Brain microvascular endothelial cell (primary cell): ENCODE measurements around the gene TFDP3.

Source experiments
- DNase-seq: peaks from one replicate; pipeline ENCODE4 v3.0.0-alpha.2; 2020
- H3K27ac ChIP-seq: fragments of 250-450 bp; sonication (Bioruptor Pico); 2 replicates; pipeline ENCODE4 v1.5.1; 2020; ENCODE audit warnings: mild to moderate bottlenecking, moderate library complexity
- H3K27me3 ChIP-seq: fragments of 250-450 bp; sonication (Bioruptor Pico); replicated peaks from 2 replicates; pipeline ENCODE4 v1.5.1; 2020; ENCODE audit warnings: mild to moderate bottlenecking
- H3K36me3 ChIP-seq: fragments of 250-450 bp; sonication (Bioruptor Pico); replicated peaks from 2 replicates; pipeline ENCODE4 v1.5.1; 2020; ENCODE audit warnings: mild to moderate bottlenecking
- H3K4me3 ChIP-seq: 2 replicates; pipeline ENCODE4 v1.5.1; 2011; ENCODE audit warnings: low read depth, mild to moderate bottlenecking, control low read depth, low read length, moderate library complexity
- in situ Hi-C: cut with HindIII; loops from 2 replicates; pipeline ENCODE4 v1.10.0; 2017; ENCODE audit warnings: low sequenced_read_pairs, low pct_ligation_motif_present
- TF ChIP-seq, protein P1 (sequence below): IDR thresholded peaks from 2 replicates; pipeline ENCODE4 v1.5.1; 2011; ENCODE audit warnings: low read depth, mild to moderate bottlenecking, moderate library complexity, low read length, control low read depth, inconsistent platforms; ENCODE audit errors: missing control alignments

The TFDP3 gene, protein sequence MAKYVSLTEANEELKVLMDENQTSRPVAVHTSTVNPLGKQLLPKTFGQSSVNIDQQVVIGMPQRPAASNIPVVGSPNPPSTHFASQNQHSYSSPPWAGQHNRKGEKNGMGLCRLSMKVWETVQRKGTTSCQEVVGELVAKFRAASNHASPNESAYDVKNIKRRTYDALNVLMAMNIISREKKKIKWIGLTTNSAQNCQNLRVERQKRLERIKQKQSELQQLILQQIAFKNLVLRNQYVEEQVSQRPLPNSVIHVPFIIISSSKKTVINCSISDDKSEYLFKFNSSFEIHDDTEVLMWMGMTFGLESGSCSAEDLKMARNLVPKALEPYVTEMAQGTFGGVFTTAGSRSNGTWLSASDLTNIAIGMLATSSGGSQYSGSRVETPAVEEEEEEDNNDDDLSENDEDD

DNA sequence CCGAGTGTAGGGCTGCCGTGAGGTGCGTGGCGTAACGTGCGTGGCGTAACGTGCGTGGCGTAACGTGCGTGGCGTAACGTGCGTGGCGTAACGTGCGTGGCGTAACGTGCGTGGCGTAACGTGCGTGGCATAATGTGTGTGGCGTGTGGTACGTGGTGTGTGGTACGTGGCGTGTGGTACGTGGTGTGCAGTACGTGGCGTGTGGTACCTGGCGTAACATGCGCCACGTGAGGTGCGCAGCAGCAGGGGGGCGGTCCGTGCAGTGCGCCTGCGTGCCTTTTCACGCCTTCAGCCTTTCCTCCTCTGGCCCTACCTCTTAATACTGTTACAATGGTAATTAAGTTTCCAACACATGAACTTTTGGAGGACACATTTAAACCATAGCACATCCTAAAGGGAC is at the start of gene TFDP3:
TFDP3 (minus strand) TSS at position 26 of the 400 bp plus-strand sequence. CDS start 95 bp downstream, outside the sequence.
- Histone ChIP-seq H3K4me3 (no peak within 1 kb of the TSS), H3K36me3 (no peaks in the 10 kb centered on the region), H3K27ac (no peak within 1 kb of the TSS), H3K27me3 (no peaks in the 10 kb centered on the region)
- DNase-seq = no peak
- TF ChIP-seq, protein P1, sequence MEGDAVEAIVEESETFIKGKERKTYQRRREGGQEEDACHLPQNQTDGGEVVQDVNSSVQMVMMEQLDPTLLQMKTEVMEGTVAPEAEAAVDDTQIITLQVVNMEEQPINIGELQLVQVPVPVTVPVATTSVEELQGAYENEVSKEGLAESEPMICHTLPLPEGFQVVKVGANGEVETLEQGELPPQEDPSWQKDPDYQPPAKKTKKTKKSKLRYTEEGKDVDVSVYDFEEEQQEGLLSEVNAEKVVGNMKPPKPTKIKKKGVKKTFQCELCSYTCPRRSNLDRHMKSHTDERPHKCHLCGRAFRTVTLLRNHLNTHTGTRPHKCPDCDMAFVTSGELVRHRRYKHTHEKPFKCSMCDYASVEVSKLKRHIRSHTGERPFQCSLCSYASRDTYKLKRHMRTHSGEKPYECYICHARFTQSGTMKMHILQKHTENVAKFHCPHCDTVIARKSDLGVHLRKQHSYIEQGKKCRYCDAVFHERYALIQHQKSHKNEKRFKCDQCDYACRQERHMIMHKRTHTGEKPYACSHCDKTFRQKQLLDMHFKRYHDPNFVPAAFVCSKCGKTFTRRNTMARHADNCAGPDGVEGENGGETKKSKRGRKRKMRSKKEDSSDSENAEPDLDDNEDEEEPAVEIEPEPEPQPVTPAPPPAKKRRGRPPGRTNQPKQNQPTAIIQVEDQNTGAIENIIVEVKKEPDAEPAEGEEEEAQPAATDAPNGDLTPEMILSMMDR = no peak
- in situ Hi-C loops = no loop called here

DNA sequence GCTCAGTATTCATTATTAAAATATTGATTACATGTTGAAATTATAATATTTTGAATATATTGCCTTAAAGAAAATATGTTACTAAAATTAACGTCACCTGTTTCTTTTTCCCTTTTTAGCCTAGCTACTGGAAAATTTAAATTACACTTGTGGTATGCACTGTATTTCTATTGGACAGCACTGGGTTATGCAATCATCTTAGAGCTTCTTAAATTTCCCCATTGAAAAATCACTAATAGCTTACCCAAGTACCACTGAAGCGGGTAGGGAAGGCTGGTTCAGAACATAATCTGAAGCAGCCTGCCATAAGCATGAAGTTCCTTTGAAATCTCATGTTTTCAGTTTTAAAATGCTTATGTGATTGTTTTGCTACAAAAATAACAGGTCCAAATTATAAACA is 49.5 kb upstream of the TFDP3 start:
- no peaks in the 10 kb centered on the region for H3K36me3 ChIP-seq
- no peak overlapping the region for H3K27ac ChIP-seq
- TF ChIP-seq, protein P1 = no peak
- no peak overlapping the region for H3K4me3 ChIP-seq
- in situ Hi-C loops = no loop called here
- H3K27me3 ChIP-seq = no peaks in the 10 kb centered on the region
- DNase-seq = no peak

DNA sequence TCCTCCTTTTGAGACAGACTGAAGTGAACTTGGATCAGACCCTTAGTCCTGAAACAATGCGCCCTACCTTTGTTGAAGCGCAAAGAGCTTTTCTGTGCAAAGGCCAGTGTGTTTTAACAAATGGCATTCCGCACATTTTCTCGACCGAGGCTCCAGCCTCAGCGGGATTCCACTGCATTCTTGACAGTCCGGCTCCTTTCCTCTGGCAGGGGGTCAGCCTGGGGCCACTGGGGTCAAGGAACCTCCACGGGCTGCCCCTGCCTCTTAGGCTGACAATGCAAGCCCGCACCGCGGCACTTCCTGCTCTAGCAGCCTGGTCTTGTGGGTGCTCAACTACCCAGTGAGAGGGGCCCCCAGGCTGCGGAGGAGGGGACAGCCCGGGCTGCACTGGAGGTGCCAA is 47.2 kb upstream of the TFDP3 start:
- TF ChIP-seq, protein P1 = no peak
- Histone ChIP-seq H3K36me3 (no peaks in the 10 kb centered on the region), H3K27me3 (no peaks in the 10 kb centered on the region), H3K4me3 (no peak overlapping the region), H3K27ac (no peak overlapping the region)
- in situ Hi-C loops = no loop called here
- no peak for DNase-seq

DNA sequence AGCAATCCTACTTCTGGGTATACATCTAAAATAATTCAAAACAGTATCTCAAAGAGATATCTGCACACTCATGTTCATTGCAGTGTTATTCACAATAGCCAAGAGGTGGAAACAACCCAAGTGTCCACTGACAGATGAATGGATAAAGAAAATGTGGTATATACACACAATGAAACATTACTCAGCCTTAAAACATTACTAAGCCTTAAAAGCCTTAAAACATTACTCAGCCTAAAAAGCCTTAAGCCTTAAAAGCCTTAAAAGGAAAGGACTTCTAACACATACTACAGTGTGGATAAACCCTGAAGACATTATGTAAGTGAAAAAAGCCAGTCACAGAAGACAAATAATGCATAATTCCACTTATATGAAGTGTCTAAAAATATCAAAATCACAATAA is 40.3 kb upstream of the TFDP3 start:
- no peak overlapping the region for H3K4me3 ChIP-seq
- H3K36me3 ChIP-seq = no peaks in the 10 kb centered on the region
- H3K27ac ChIP-seq = no peak overlapping the region
- DNase-seq = no peak
- no peaks in the 10 kb centered on the region for H3K27me3 ChIP-seq
- in situ Hi-C loops = no loop called here
- TF ChIP-seq, protein P1 = no peak

DNA sequence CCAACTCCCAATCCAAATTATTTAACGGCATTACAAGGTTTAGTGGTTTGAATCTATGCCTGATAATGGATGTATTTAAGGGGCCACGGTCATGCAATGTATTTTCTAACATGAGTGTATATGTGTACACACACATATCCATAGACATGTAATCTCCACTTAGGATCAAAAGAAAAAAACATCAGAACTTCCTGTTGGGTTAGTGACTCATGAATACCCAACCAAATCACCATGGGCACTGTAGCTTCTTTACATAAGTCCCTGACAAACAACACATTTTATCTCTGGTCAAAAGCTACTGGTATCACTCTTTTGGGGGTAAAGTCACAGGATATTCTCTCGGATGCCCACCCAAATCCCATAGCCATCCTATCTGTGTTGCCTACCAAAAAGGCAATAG is 36.5 kb upstream of the TFDP3 start:
- peak; percentile 12 for DNase-seq
- Histone ChIP-seq H3K27ac (no peak overlapping the region), H3K36me3 (no peaks in the 10 kb centered on the region), H3K27me3 (no peaks in the 10 kb centered on the region), H3K4me3 (no peak overlapping the region)
- in situ Hi-C loops = no loop called here
- TF ChIP-seq, protein P1 = no peak

DNA sequence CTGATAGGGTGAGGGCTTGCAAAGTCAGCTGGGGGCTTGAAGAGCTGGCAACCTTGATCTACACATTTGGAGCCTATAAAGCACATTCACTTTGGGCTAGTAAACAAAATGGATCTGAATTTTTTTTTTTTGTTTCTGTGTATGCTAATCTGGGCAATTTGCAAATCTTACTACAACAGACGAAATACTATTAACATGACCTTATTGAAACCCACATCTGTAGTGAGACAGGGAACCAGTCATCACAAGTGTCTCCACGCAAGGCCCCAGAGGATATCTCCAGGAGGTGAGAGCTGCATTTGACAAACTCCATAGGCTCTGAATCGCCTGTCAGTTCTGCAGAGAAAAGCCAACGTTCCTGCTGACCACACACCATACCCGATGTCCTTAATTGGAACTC is 33.0 kb upstream of the TFDP3 start:
- DNase-seq = no peak
- in situ Hi-C loops = no loop called here
- TF ChIP-seq, protein P1 = no peak
- Histone ChIP-seq H3K27ac (no peak overlapping the region), H3K27me3 (no peaks in the 10 kb centered on the region), H3K36me3 (no peaks in the 10 kb centered on the region), H3K4me3 (no peak overlapping the region)
